ENCODE results near the gene CD38. TPM values are rescaled to one million over a fixed set of nuclear protein-coding genes. Genes with fewer than 3 reads are reported as not detected.

Gene CD38
- polyA plus RNA-seq, 1 donor (not counting 4 experiments of a cell fraction or from before 2014, with no cell fraction given): 0.08 TPM

DNA sequence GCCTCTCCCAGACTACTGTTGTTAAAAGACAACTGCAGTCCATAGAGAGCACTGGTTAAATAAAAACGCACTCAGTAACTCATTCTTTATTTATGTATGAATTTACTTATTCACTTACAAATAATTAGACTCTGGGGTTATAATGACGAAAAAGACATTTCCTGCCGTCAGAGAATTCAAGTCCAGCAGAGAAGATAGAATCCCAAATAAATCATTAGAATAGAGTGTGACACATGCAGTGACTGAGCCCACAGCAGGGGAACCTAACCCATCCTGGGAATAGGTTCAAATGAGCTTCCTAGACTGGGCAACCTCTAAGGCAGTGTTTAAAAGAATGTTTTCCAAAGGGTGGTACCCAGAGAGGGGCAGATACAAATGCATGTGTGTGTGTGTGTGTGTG is 106.5 kb downstream of the CD38 start:
- FAIRE-seq (no peak), DNase-seq (ENCODE audit: low read depth, low spot score) (no peak)
- no peak overlapping the region for H3K27ac ChIP-seq (ENCODE audit: control insufficient read depth, insufficient read depth, low read length)
- no peaks in the 10 kb centered on the region for H3K27me3 ChIP-seq (ENCODE audit: control insufficient read depth, extremely low read depth, insufficient read depth, low read length)
- H3K4me1 ChIP-seq (ENCODE audit: control insufficient read depth, extremely low read depth, insufficient read depth, low read length): peaks cover 3% of the 10 kb centered on the region
- H3K79me2 ChIP-seq (ENCODE audit: control insufficient read depth, insufficient read depth, low read length): no peaks in the 10 kb centered on the region
- dilution Hi-C loops (cut with MboI; ENCODE audit: extremely low pct_ligation_motif_present, low sequenced_read_pairs): no loop called here
- H3K4me2 ChIP-seq (ENCODE audit: control insufficient read depth, extremely low read depth, insufficient read depth, low read depth, low read length): no peak overlapping the region
- H3K36me3 ChIP-seq (ENCODE audit: control insufficient read depth in 2 of 2, extremely low read depth in 1 of 2, insufficient read depth in 2 of 2, low read length in 2 of 2): no peaks in the 10 kb centered on the region
- no peak overlapping the region for H3K9ac ChIP-seq (ENCODE audit: control insufficient read depth, extremely low read depth, insufficient read depth, low read length)
- no peaks in the 10 kb centered on the region for H3K9me3 ChIP-seq (ENCODE audit: control insufficient read depth, low read depth, low read length)
- H2AFZ ChIP-seq (ENCODE audit: control insufficient read depth, low read length): no peak overlapping the region
- H3K4me3 ChIP-seq (ENCODE audit: control insufficient read depth in 2 of 3, extremely low read depth in 1 of 3, insufficient read depth in 2 of 3, low read depth in 1 of 3, low read length in 3 of 3): no peak overlapping the region
- H3K9me1 ChIP-seq (ENCODE audit: control insufficient read depth, extremely low read depth, insufficient read depth, low read length): no peaks in the 10 kb centered on the region
- TF ChIP-seq EZH2 (IDR thresholded peaks at IDR 0.05; ENCODE audit: low read length): no peak
- TF ChIP-seq, protein P1, sequence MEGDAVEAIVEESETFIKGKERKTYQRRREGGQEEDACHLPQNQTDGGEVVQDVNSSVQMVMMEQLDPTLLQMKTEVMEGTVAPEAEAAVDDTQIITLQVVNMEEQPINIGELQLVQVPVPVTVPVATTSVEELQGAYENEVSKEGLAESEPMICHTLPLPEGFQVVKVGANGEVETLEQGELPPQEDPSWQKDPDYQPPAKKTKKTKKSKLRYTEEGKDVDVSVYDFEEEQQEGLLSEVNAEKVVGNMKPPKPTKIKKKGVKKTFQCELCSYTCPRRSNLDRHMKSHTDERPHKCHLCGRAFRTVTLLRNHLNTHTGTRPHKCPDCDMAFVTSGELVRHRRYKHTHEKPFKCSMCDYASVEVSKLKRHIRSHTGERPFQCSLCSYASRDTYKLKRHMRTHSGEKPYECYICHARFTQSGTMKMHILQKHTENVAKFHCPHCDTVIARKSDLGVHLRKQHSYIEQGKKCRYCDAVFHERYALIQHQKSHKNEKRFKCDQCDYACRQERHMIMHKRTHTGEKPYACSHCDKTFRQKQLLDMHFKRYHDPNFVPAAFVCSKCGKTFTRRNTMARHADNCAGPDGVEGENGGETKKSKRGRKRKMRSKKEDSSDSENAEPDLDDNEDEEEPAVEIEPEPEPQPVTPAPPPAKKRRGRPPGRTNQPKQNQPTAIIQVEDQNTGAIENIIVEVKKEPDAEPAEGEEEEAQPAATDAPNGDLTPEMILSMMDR (optimal IDR thresholded peaks at IDR 0.05 in 1 of 3, IDR thresholded peaks at IDR 0.05 in 1 of 3, conservative IDR thresholded peaks at IDR 0.05 in 1 of 3; ENCODE audit: extremely low read depth in 1 of 3, insufficient read depth in 2 of 3, low read length in 3 of 3): no peak
- H4K20me1 ChIP-seq (ENCODE audit: control insufficient read depth, extremely low read depth, insufficient read depth, low read length): no peaks in the 10 kb centered on the region

DNA sequence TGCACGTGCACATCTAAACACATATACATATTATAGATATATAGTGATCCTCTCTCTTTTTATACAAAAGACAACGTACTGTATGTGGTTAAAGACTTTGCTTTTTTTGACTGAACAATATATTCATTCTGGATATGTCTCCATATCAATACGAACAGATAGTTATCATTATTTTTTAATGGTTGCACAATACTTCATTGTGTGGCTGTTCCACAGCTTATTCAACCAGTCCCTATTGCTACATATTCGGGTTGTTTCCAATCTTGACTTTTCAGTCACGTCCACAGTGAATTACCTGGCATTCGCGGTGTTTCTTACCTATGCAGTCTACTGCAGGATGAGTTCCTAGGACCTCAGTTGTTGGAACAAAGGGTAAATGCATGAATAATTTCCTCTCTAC is 107.3 kb downstream of the CD38 start:
- no peaks in the 10 kb centered on the region for H3K9me1 ChIP-seq (ENCODE audit: control insufficient read depth, extremely low read depth, insufficient read depth, low read length)
- peaks cover 3% of the 10 kb centered on the region for H3K4me1 ChIP-seq (ENCODE audit: control insufficient read depth, extremely low read depth, insufficient read depth, low read length)
- dilution Hi-C loops (cut with MboI; ENCODE audit: extremely low pct_ligation_motif_present, low sequenced_read_pairs): no loop called here
- DNase-seq (ENCODE audit: low read depth, low spot score) (no peak), FAIRE-seq (no peak)
- TF ChIP-seq EZH2 (IDR thresholded peaks at IDR 0.05; ENCODE audit: low read length): no peak
- TF ChIP-seq, protein P1 (optimal IDR thresholded peaks at IDR 0.05 in 1 of 3, IDR thresholded peaks at IDR 0.05 in 1 of 3, conservative IDR thresholded peaks at IDR 0.05 in 1 of 3; ENCODE audit: extremely low read depth in 1 of 3, insufficient read depth in 2 of 3, low read length in 3 of 3): no peak
- no peaks in the 10 kb centered on the region for H3K79me2 ChIP-seq (ENCODE audit: control insufficient read depth, insufficient read depth, low read length)
- no peak overlapping the region for H3K9ac ChIP-seq (ENCODE audit: control insufficient read depth, extremely low read depth, insufficient read depth, low read length)
- no peaks in the 10 kb centered on the region for H3K27me3 ChIP-seq (ENCODE audit: control insufficient read depth, extremely low read depth, insufficient read depth, low read length)
- no peak overlapping the region for H3K4me2 ChIP-seq (ENCODE audit: control insufficient read depth, extremely low read depth, insufficient read depth, low read depth, low read length)
- H3K36me3 ChIP-seq (ENCODE audit: control insufficient read depth in 2 of 2, extremely low read depth in 1 of 2, insufficient read depth in 2 of 2, low read length in 2 of 2): no peaks in the 10 kb centered on the region
- no peak overlapping the region for H2AFZ ChIP-seq (ENCODE audit: control insufficient read depth, low read length)
- H4K20me1 ChIP-seq (ENCODE audit: control insufficient read depth, extremely low read depth, insufficient read depth, low read length): no peaks in the 10 kb centered on the region
- no peak overlapping the region for H3K27ac ChIP-seq (ENCODE audit: control insufficient read depth, insufficient read depth, low read length)
- H3K9me3 ChIP-seq (ENCODE audit: control insufficient read depth, low read depth, low read length): no peaks in the 10 kb centered on the region
- no peak overlapping the region for H3K4me3 ChIP-seq (ENCODE audit: control insufficient read depth in 2 of 3, extremely low read depth in 1 of 3, insufficient read depth in 2 of 3, low read depth in 1 of 3, low read length in 3 of 3)

Measured in keratinocyte (primary cell).